AG04449 (cell line): Measurements from ENCODE around the gene TBC1D17.

Source experiments
- CTCF ChIA-PET: fragments of 350-600 bp; formaldehyde crosslinking; extraction: SDS; loops from one replicate; lab custom pipeline; 2021; ENCODE audit warnings: antibody characterized with exemption; lab: Yijun Ruan, JAX
- POLR2A ChIA-PET: fragments of 400-600, 350-600 bp; formaldehyde crosslinking; extraction: SDS; loops from one replicate; lab custom pipeline; 2020; ENCODE audit warnings: antibody characterized with exemption, inconsistent platforms; lab: Yijun Ruan, JAX
- DNase-seq: peaks from one replicate; pipeline ENCODE4 v3.0.0-alpha.2; 2010; ENCODE audit warnings: low read depth, low spot score
- H3K4me3 ChIP-seq: 2 replicates; pipeline ENCODE4 v1.5.1; 2011; ENCODE audit warnings: low read depth, mild to moderate bottlenecking, control low read depth, low read length
- CTCF ChIP-seq: IDR thresholded peaks from one replicate; pipeline ENCODE4 v1.5.1; 2011; ENCODE audit warnings: mild to moderate bottlenecking, moderate library complexity, low read length, control low read depth, inconsistent platforms; ENCODE audit not compliant: insufficient read depth; ENCODE audit errors: missing control alignments

The TBC1D17 gene

GRCh38 chr19:49929121-49929610 is 51.7 kb downstream of the TBC1D17 start, which contains the start of the genes ATF5 and NUP62:
Gene ATF5 (plus strand): TSS chr19:49929205. CDS start chr19:49930851, 1,646 bp downstream.
Gene NUP62 (minus strand): TSS chr19:49929504. CDS start chr19:49909807, 19,697 bp downstream.
- CTCF ChIA-PET = interaction anchor here (1.2 to 3.6 kb wide), 3 partner anchors 9 to 74 kb away, joined by 3 to 13 read pairs (median 9); no protein-coding TSS in a partner anchor
- TF ChIP-seq CTCF = no peak
- peak within 1 kb of the TSS; percentile 70 for H3K4me3 ChIP-seq
- POLR2A ChIA-PET = interaction anchor here (1.1 to 1.3 kb wide), 2 partner anchors 19 to 52 kb away, joined by 3 to 4 read pairs; partner anchors contain the start of genes AKT1S1 and TBC1D17
- DNase-seq = no peak

- no peak for TF ChIP-seq CTCF
- CTCF ChIA-PET = interaction anchor here (1.2 to 3.6 kb wide), 4 partner anchors 8 to 206 kb away, joined by 3 to 13 read pairs (median 10); no protein-coding TSS in a partner anchor
- POLR2A ChIA-PET = interaction anchor here (1.1 to 1.3 kb wide), 2 partner anchors 20 to 53 kb away, joined by 3 to 4 read pairs; partner anchors contain the start of genes AKT1S1 and TBC1D17
- peak overlapping the region; percentile 70 for H3K4me3 ChIP-seq
- DNase-seq = peak; percentile 72
Observed at GRCh38 chr19:49929611-49930482, 52.3 kb downstream of the TBC1D17 start.

- H3K4me3 ChIP-seq = no peak overlapping the region
- no peak for DNase-seq
- TF ChIP-seq CTCF = no peak
- ChIA-PET POLR2A (no interaction called here), CTCF (interaction anchor here (2.3 kb wide), 1 partner anchor 205 kb away, joined by 11 read pairs; no protein-coding TSS in a partner anchor)
Observed at GRCh38 chr19:49930483-49931011, 53.0 kb downstream of the TBC1D17 start.

GRCh38 chr19:49931293-49932040 is 54.0 kb downstream of the TBC1D17 start:
- no peak for DNase-seq
- POLR2A ChIA-PET = no interaction called here
- CTCF ChIA-PET = interaction anchor here (2.3 kb wide), 1 partner anchor 205 kb away, joined by 11 read pairs; no protein-coding TSS in a partner anchor
- no peak for TF ChIP-seq CTCF
- H3K4me3 ChIP-seq = no peak overlapping the region

- ChIA-PET POLR2A (interaction anchor here (0.5 kb wide), 1 partner anchor 86 kb away, joined by 3 read pairs; no protein-coding TSS in a partner anchor), CTCF (no interaction called here)
- H3K4me3 ChIP-seq = no peak overlapping the region
- no peak for TF ChIP-seq CTCF
- no peak for DNase-seq
Observed at GRCh38 chr19:49932041-49932451, 54.5 kb downstream of the TBC1D17 start.
